Keratinocyte (primary cell): ENCODE measurements around the gene ATP6V1G3. TPM values are rescaled to one million over a fixed set of nuclear protein-coding genes. Genes with fewer than 3 reads are reported as not detected.

Experiments
- DNase-seq: peaks from one replicate; pipeline ENCODE4 v3.0.0-alpha.2; 2011; ENCODE audit warnings: low read depth, missing footprints, low spot score
- FAIRE-seq: peaks from 2 replicates; lab custom pipeline; 2011; peaks lifted over from hg19 to GRCh38; lab: Jason Lieb, UNC
- H2AFZ ChIP-seq: 2 replicates; pipeline ENCODE4 v1.6.0; 2012; ENCODE audit warnings: low read length, control low read depth, inconsistent platforms; ENCODE audit not compliant: control insufficient read depth
- H3K27ac ChIP-seq: 2 replicates; pipeline ENCODE4 v1.5.1; 2011; ENCODE audit warnings: low read length; ENCODE audit not compliant: control insufficient read depth, insufficient read depth
- H3K27me3 ChIP-seq: 3 replicates; pipeline ENCODE4 v1.6.0; 2011; ENCODE audit warnings: low read length; ENCODE audit not compliant: control insufficient read depth, insufficient read depth; ENCODE audit errors: extremely low read depth
- H3K36me3 ChIP-seq, 2 experiments: 2 replicates in 1 of 2; 3 replicates in 1 of 2; pipeline ENCODE4 v1.5.1; 2011; ENCODE audit warnings: low read length in 2 of 2, mild to moderate bottlenecking in 1 of 2; ENCODE audit not compliant: control insufficient read depth in 2 of 2, insufficient read depth in 2 of 2; ENCODE audit errors: extremely low read depth in 1 of 2
- H3K4me1 ChIP-seq: 3 replicates; pipeline ENCODE4 v1.5.1; 2011; ENCODE audit warnings: low read length; ENCODE audit not compliant: control insufficient read depth, insufficient read depth; ENCODE audit errors: extremely low read depth
- H3K4me2 ChIP-seq: 3 replicates; pipeline ENCODE4 v1.6.0; 2011; ENCODE audit warnings: low read depth, low read length; ENCODE audit not compliant: control insufficient read depth, insufficient read depth; ENCODE audit errors: extremely low read depth
- H3K4me3 ChIP-seq, 3 experiments: fragments of 200-600 bp in 1 of 3; sonication (generic) in 1 of 3; 2 replicates in 2 of 3; 3 replicates in 1 of 3; pipeline ENCODE4 v1.5.1; 2011 to 2016; ENCODE audit warnings: low read length in 3 of 3, mild to moderate bottlenecking in 3 of 3, control low read depth in 2 of 3, inconsistent platforms in 1 of 3, low read depth in 1 of 3, mixed read lengths in 1 of 3, mixed run types in 1 of 3, moderate library complexity in 1 of 3; ENCODE audit not compliant: control insufficient read depth in 2 of 3, insufficient read depth in 2 of 3; ENCODE audit errors: extremely low read depth in 1 of 3
- H3K79me2 ChIP-seq: 2 replicates; pipeline ENCODE4 v1.6.0; 2012; ENCODE audit warnings: low read length; ENCODE audit not compliant: control insufficient read depth, insufficient read depth
- H3K9ac ChIP-seq: 3 replicates; pipeline ENCODE4 v1.6.0; 2011; ENCODE audit warnings: low read length; ENCODE audit not compliant: control insufficient read depth, insufficient read depth; ENCODE audit errors: extremely low read depth
- H3K9me1 ChIP-seq: 3 replicates; pipeline ENCODE4 v1.6.0; 2011; ENCODE audit warnings: low read length; ENCODE audit not compliant: control insufficient read depth, insufficient read depth; ENCODE audit errors: extremely low read depth
- H3K9me3 ChIP-seq: 2 replicates; pipeline ENCODE4 v1.5.1; 2012; ENCODE audit warnings: low read depth, low read length; ENCODE audit not compliant: control insufficient read depth
- H4K20me1 ChIP-seq: 3 replicates; pipeline ENCODE4 v1.6.0; 2011; ENCODE audit warnings: low read length; ENCODE audit not compliant: control insufficient read depth, insufficient read depth; ENCODE audit errors: extremely low read depth
- CTCF ChIP-seq, 3 experiments: IDR thresholded peaks in 1 of 3; conservative IDR thresholded peaks in 1 of 3; optimal IDR thresholded peaks in 1 of 3; 2 replicates in 2 of 3; 3 replicates in 1 of 3; pipeline versions ENCODE3 to v1.5.1; 2011; ENCODE audit warnings: low read length in 3 of 3, mild to moderate bottlenecking in 3 of 3, moderate library complexity in 2 of 3, control low read depth in 1 of 3, inconsistent platforms in 1 of 3; ENCODE audit not compliant: insufficient read depth in 2 of 3; ENCODE audit errors: extremely low read depth in 1 of 3
- EZH2 ChIP-seq: IDR thresholded peaks from one replicate; pipeline ENCODE4 v1.6.1; 2012; ENCODE audit warnings: inconsistent platforms, mild to moderate bottlenecking, low read length, moderate library complexity
- dilution Hi-C: fragments of 300-500 bp; cut with MboI; formaldehyde crosslinking; loops from one replicate; pipeline ENCODE4 v1.7.0; 2020; ENCODE audit warnings: low sequenced_read_pairs; ENCODE audit not compliant: extremely low pct_ligation_motif_present
- polyA plus RNA-seq, 5 experiments: library from polyadenylated mRNA; depleted of rRNA in 3 of 5; stranded (reverse) in 3 of 5; stranded (forward) in 1 of 5; unstranded in 1 of 5; fragments of >200 nt; gene quantifications; 1 replicate in 1 of 5; 2 replicates in 3 of 5; 3 replicates in 1 of 5; pipeline versions ENCODE4 v1.2.1 to v1.2.3, GENCODE V29; 2011 to 2012; ENCODE audit warnings: missing spikeins in 2 of 5, low read depth in 1 of 5, low replicate concordance in 1 of 5

Gene ATP6V1G3
- polyA plus RNA-seq, 1 donor (not counting 4 experiments of a cell fraction or from before 2014, with no cell fraction given) = not detected

- no peaks in the 10 kb centered on the region for H3K9me3 ChIP-seq
- H3K36me3 ChIP-seq = no peaks in the 10 kb centered on the region
- no peaks in the 10 kb centered on the region for H3K27me3 ChIP-seq
- H3K4me2 ChIP-seq = no peak overlapping the region
- DNase-seq (no peak), FAIRE-seq (no peak)
- H4K20me1 ChIP-seq = no peaks in the 10 kb centered on the region
- dilution Hi-C loops = no loop called here
- TF ChIP-seq EZH2 (no peak), CTCF (optimal IDR thresholded peaks at IDR 0.05 in 1 of 3, IDR thresholded peaks at IDR 0.05 in 1 of 3, conservative IDR thresholded peaks at IDR 0.05 in 1 of 3; ENCODE audit: extremely low read depth in 1 of 3, insufficient read depth in 2 of 3, low read length in 3 of 3) (no peak)
- H3K9me1 ChIP-seq = no peaks in the 10 kb centered on the region
- H2AFZ ChIP-seq = no peak overlapping the region
- H3K4me1 ChIP-seq = no peaks in the 10 kb centered on the region
- H3K9ac ChIP-seq = no peak overlapping the region
- H3K79me2 ChIP-seq = no peaks in the 10 kb centered on the region
- H3K27ac ChIP-seq = no peak overlapping the region
- no peak overlapping the region for H3K4me3 ChIP-seq
These were observed 4.7 kb upstream of the ATP6V1G3 start for GRCh38 chr1:198545156-198545555.

GRCh38 chr1:198544265-198544664, 3.8 kb upstream of the ATP6V1G3 start:
- H3K79me2 ChIP-seq = no peaks in the 10 kb centered on the region
- H3K9me3 ChIP-seq = no peaks in the 10 kb centered on the region
- no peak overlapping the region for H2AFZ ChIP-seq
- H3K4me3 ChIP-seq = no peak overlapping the region
- no peaks in the 10 kb centered on the region for H3K36me3 ChIP-seq
- no peak overlapping the region for H3K27ac ChIP-seq
- no peak for TF ChIP-seq EZH2
- TF ChIP-seq CTCF (optimal IDR thresholded peaks at IDR 0.05 in 1 of 3, IDR thresholded peaks at IDR 0.05 in 1 of 3, conservative IDR thresholded peaks at IDR 0.05 in 1 of 3; ENCODE audit: extremely low read depth in 1 of 3, insufficient read depth in 2 of 3, low read length in 3 of 3) = no peak
- FAIRE-seq (no peak), DNase-seq (no peak)
- no peaks in the 10 kb centered on the region for H3K4me1 ChIP-seq
- no peak overlapping the region for H3K4me2 ChIP-seq
- no peaks in the 10 kb centered on the region for H4K20me1 ChIP-seq
- no peak overlapping the region for H3K9ac ChIP-seq
- dilution Hi-C loops = no loop called here
- H3K27me3 ChIP-seq = no peaks in the 10 kb centered on the region
- no peaks in the 10 kb centered on the region for H3K9me1 ChIP-seq
